Measurements from ENCODE around the gene PRKAG3. TPM values are rescaled to one million over a fixed set of nuclear protein-coding genes. Genes with fewer than 3 reads are reported as not detected.
"Not testable (repeated sequence)": the region's sequence is repeated elsewhere in the genome, so short reads cannot be mapped to it uniquely, and the experiment has no call there.

Gene PRKAG3
- total RNA-seq, 1 donor from 2014 or later = not detected

DNA sequence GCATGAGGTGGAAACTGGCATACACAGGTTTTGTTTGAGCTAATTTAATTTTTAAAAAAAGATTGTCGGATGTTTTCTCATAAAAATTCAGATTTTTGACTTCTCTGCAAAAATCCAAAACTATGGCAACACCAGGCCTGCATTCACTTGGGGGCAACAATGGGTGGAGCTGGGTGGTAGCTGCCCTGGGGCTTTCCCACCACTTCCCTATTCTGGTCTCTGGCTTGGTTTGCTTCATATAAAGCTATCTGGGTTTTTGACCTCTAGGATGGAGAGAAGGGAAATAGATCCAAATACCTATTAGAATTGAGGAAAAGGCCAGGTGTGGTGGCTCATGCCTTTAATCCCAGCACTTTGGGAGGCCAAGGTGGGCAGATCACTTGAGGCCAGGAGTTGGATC, 55.1 kb downstream of the PRKAG3 start:
- ChIA-PET POLR2A (no interaction called here), CTCF (no interaction called here)
- Mint-ChIP-seq H3K36me3 (ENCODE audit: low read depth) (peaks cover 7% of the 10 kb centered on the region), H3K27ac (no peak overlapping the region), H3K9me3 (peaks cover 15% of the 10 kb centered on the region), H3K4me1 (peaks cover 3% of the 10 kb centered on the region), H3K4me3 (no peak overlapping the region), H3K27me3 (peaks cover 24% of the 10 kb centered on the region)
- ATAC-seq (ENCODE audit: low read depth) = no peak
- TF ChIP-seq, protein P1, sequence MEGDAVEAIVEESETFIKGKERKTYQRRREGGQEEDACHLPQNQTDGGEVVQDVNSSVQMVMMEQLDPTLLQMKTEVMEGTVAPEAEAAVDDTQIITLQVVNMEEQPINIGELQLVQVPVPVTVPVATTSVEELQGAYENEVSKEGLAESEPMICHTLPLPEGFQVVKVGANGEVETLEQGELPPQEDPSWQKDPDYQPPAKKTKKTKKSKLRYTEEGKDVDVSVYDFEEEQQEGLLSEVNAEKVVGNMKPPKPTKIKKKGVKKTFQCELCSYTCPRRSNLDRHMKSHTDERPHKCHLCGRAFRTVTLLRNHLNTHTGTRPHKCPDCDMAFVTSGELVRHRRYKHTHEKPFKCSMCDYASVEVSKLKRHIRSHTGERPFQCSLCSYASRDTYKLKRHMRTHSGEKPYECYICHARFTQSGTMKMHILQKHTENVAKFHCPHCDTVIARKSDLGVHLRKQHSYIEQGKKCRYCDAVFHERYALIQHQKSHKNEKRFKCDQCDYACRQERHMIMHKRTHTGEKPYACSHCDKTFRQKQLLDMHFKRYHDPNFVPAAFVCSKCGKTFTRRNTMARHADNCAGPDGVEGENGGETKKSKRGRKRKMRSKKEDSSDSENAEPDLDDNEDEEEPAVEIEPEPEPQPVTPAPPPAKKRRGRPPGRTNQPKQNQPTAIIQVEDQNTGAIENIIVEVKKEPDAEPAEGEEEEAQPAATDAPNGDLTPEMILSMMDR (IDR thresholded peaks at IDR 0.05) = no peak
- intact Hi-C loops (cut with micrococcal nuclease) = no loop called here
- no peak for DNase-seq

- H3K4me1 Mint-ChIP-seq = no peaks in the 10 kb centered on the region
- POLR2A ChIA-PET = no interaction called here
Measured at GRCh38 chr2:218773881-218774280, 57.7 kb downstream of the PRKAG3 start.

GRCh38 chr2:218772759-218773158, 58.8 kb downstream of the PRKAG3 start:
- POLR2A ChIA-PET; ATAC-seq (ENCODE audit: low read depth); H3K27me3 Mint-ChIP-seq; H3K4me1 Mint-ChIP-seq; H3K4me3 Mint-ChIP-seq; H3K36me3 Mint-ChIP-seq (ENCODE audit: low read depth); intact Hi-C loops (cut with micrococcal nuclease); CTCF ChIA-PET; H3K27ac Mint-ChIP-seq; DNase-seq: not testable (repeated sequence)
- H3K9me3 Mint-ChIP-seq = peaks cover 12% of the 10 kb centered on the region

More at GRCh38 chr2:218773881-218774280, 57.7 kb downstream of the PRKAG3 start:
- DNase-seq (no peak), ATAC-seq (ENCODE audit: low read depth) (no peak)
- intact Hi-C loops (cut with micrococcal nuclease) = no loop called here
- TF ChIP-seq, protein P1 (IDR thresholded peaks at IDR 0.05) = no peak
- H3K27me3 Mint-ChIP-seq = peaks cover 2% of the 10 kb centered on the region
- H3K36me3 Mint-ChIP-seq (ENCODE audit: low read depth) = peaks cover 7% of the 10 kb centered on the region
- H3K27ac Mint-ChIP-seq = no peak overlapping the region
- no peak overlapping the region for H3K4me3 Mint-ChIP-seq
- CTCF ChIA-PET = no interaction called here
- peaks cover 15% of the 10 kb centered on the region for H3K9me3 Mint-ChIP-seq

Other genes starting within 250 kb of the PRKAG3 start
- gene PLCD4, start 223.9 kb downstream of the PRKAG3 start, total RNA-seq = 0.64 and 1.0 TPM in 2 replicates
- gene ZNF142, start 172.2 kb downstream of the PRKAG3 start, total RNA-seq = 44.9 and 63.6 TPM in 2 replicates
- gene BCS1L, start 172.1 kb downstream of the PRKAG3 start, total RNA-seq = 66.9 and 75.1 TPM in 2 replicates
- 29.7 and 35.1 TPM in 2 replicates for gene RNF25, start 159.8 kb downstream of the PRKAG3 start, total RNA-seq
- gene STK36, start 159.7 kb downstream of the PRKAG3 start, total RNA-seq = 24.2 and 29.2 TPM in 2 replicates
- gene TTLL4, start 121.0 kb downstream of the PRKAG3 start, total RNA-seq = 36.0 and 37.2 TPM in 2 replicates
- gene CYP27A1, start 49.7 kb downstream of the PRKAG3 start, total RNA-seq = 0.49 and 0.55 TPM in 2 replicates
- gene WNT6, start 28.0 kb upstream of the PRKAG3 start, total RNA-seq = 0.83 and 0.89 TPM in 2 replicates
- gene WNT10A, start 49.0 kb upstream of the PRKAG3 start, total RNA-seq = 26.9 and 31.8 TPM in 2 replicates
- 0.07 TPM in 1 of 2 replicates, not detected in the other for gene CDK5R2, start 127.9 kb upstream of the PRKAG3 start, total RNA-seq
- not detected in 2 replicates for gene FEV, start 153.4 kb upstream of the PRKAG3 start, total RNA-seq
- not detected in 2 replicates for gene CRYBA2, start 161.6 kb upstream of the PRKAG3 start, total RNA-seq
- gene CFAP65, start 209.7 kb upstream of the PRKAG3 start, total RNA-seq = not detected in 2 replicates
- gene IHH, start 229.1 kb upstream of the PRKAG3 start, total RNA-seq = 0.10 TPM in 1 of 2 replicates, not detected in the other